H1 (cell line): Measurements from ENCODE around the gene CALY. TPM values are rescaled to one million over a fixed set of nuclear protein-coding genes. Genes with fewer than 3 reads are reported as not detected.

Source experiments
- CTCF ChIA-PET: fragments of 300-600 bp; sonication (Branson Sonifier 250); formaldehyde crosslinking; loops from one replicate; lab custom pipeline; 2021; ENCODE audit not compliant: partially characterized antibody; lab: Charles Lee
- POLR2A ChIA-PET: fragments of 300-600 bp; sonication (Branson Sonifier 250); formaldehyde crosslinking; loops from one replicate; lab custom pipeline; 2021; ENCODE audit warnings: inconsistent platforms; ENCODE audit not compliant: partially characterized antibody; lab: Charles Lee
- DNase-seq, 2 experiments: peaks; one replicate each; pipeline versions ENCODE4 v3.0.0 to v3.0.0-alpha.2; 2010 to 2022; ENCODE audit warnings: low spot score in 2 of 2, low read depth in 1 of 2, mixed read lengths in 1 of 2
- FAIRE-seq: peaks from 2 replicates; lab custom pipeline; 2011; peaks lifted over from hg19 to GRCh38; lab: Jason Lieb, UNC
- H2AFZ ChIP-seq: 2 replicates; pipeline ENCODE4 v1.8.1; 2012; ENCODE audit warnings: low read length, inconsistent platforms
- H2AK5ac ChIP-seq: 2 replicates; pipeline ENCODE4 v1.6.1; 2013; ENCODE audit warnings: low read depth, low read length
- H2BK120ac ChIP-seq: replicated peaks from 2 replicates; pipeline ENCODE3; 2013; ENCODE audit warnings: low read depth, low read length, inconsistent platforms
- H2BK12ac ChIP-seq: 2 replicates; pipeline ENCODE4 v1.6.1; 2013; ENCODE audit warnings: low read depth, low read length
- H2BK15ac ChIP-seq: 2 replicates; pipeline ENCODE4 v1.6.1; 2013; ENCODE audit warnings: low read length
- H2BK20ac ChIP-seq: 2 replicates; pipeline ENCODE4 v1.6.1; 2013; ENCODE audit warnings: low read length
- H2BK5ac ChIP-seq: 2 replicates; pipeline ENCODE4 v1.6.1; 2013; ENCODE audit warnings: low read depth, low read length
- H3K14ac ChIP-seq: 2 replicates; pipeline ENCODE4 v1.6.1; 2013; ENCODE audit warnings: inconsistent platforms; ENCODE audit not compliant: insufficient read length
- H3K18ac ChIP-seq: 2 replicates; pipeline ENCODE4 v1.6.1; 2013; ENCODE audit warnings: low read length; ENCODE audit errors: extremely low read depth
- H3K23ac ChIP-seq: 2 replicates; pipeline ENCODE4 v1.6.1; 2013; ENCODE audit warnings: inconsistent platforms; ENCODE audit not compliant: insufficient read length
- H3K23me2 ChIP-seq: 2 replicates; pipeline ENCODE4 v1.6.1; 2013; ENCODE audit warnings: low read depth, low read length
- H3K27ac ChIP-seq: 2 replicates; pipeline ENCODE4 v1.6.1; 2011; ENCODE audit warnings: low read depth, low read length, inconsistent platforms
- H3K27me3 ChIP-seq, 4 experiments: replicated peaks in 1 of 4; 1 replicate in 1 of 4; 2 replicates in 3 of 4; pipeline versions ENCODE4 v1.6.1 to v1.8.1; 2011 to 2013; ENCODE audit warnings: low read length in 3 of 4, mild to moderate bottlenecking in 3 of 4, inconsistent platforms in 2 of 4, mixed read lengths in 2 of 4, moderate library complexity in 1 of 4; ENCODE audit not compliant: control insufficient read depth in 3 of 4, insufficient read depth in 3 of 4; ENCODE audit errors: extremely low read depth in 1 of 4
- H3K36me3 ChIP-seq, 4 experiments: 2 replicates each; pipeline versions ENCODE4 v1.6.1 to v1.8.1; 2011 to 2013; ENCODE audit warnings: mild to moderate bottlenecking in 4 of 4, low read length in 3 of 4, moderate library complexity in 2 of 4, control low read depth in 1 of 4, inconsistent platforms in 1 of 4; ENCODE audit not compliant: insufficient read depth in 4 of 4, control insufficient read depth in 2 of 4
- H3K4ac ChIP-seq: replicated peaks from 2 replicates; pipeline ENCODE3; 2013; ENCODE audit warnings: low read length, low read depth, mixed read lengths, inconsistent platforms; ENCODE audit not compliant: insufficient read length
- H3K4me1 ChIP-seq, 4 experiments: replicated peaks in 1 of 4; 1 replicate in 1 of 4; 2 replicates in 3 of 4; pipeline versions ENCODE4 v1.6.1 to v1.8.1; 2011 to 2013; ENCODE audit warnings: low read length in 3 of 4, inconsistent platforms in 2 of 4, mixed read lengths in 1 of 4; ENCODE audit not compliant: insufficient read depth in 4 of 4, control insufficient read depth in 3 of 4
- H3K4me2 ChIP-seq, 2 experiments: 2 replicates each; pipeline versions ENCODE4 v1.6.1 to v1.8.1; 2011 to 2013; ENCODE audit warnings: low read depth in 2 of 2, low read length in 2 of 2, control low read depth in 1 of 2, inconsistent platforms in 1 of 2, mild to moderate bottlenecking in 1 of 2; ENCODE audit not compliant: insufficient read depth in 1 of 2
- H3K4me3 ChIP-seq, 4 experiments: fragments of 200-600, 300-600 bp in 1 of 4; sonication (generic), shearing (Covaris generic), sonication (Bioruptor Twin) in 1 of 4; 2 replicates each; pipeline versions ENCODE4 v1.5.1 to v1.8.1; 2011 to 2016; ENCODE audit warnings: low read length in 4 of 4, low read depth in 3 of 4, control low read depth in 2 of 4, inconsistent platforms in 2 of 4, mild to moderate bottlenecking in 2 of 4, mixed read lengths in 1 of 4, moderate library complexity in 1 of 4; ENCODE audit not compliant: insufficient read depth in 2 of 4; ENCODE audit errors: extremely low read depth in 1 of 4
- H3K56ac ChIP-seq: replicated peaks from 2 replicates; pipeline ENCODE3; 2013; ENCODE audit warnings: low read depth, mild to moderate bottlenecking, mixed read lengths, low read length, inconsistent platforms; ENCODE audit not compliant: insufficient read length
- H3K79me1 ChIP-seq: 2 replicates; pipeline ENCODE4 v1.6.1; 2013; ENCODE audit warnings: low read depth, low read length, control low read depth
- H3K79me2 ChIP-seq, 2 experiments: 2 replicates each; pipeline versions ENCODE4 v1.6.1 to v1.8.1; 2012 to 2013; ENCODE audit warnings: low read length in 2 of 2, mild to moderate bottlenecking in 2 of 2, inconsistent platforms in 1 of 2; ENCODE audit not compliant: insufficient read depth in 2 of 2, control insufficient read depth in 1 of 2
- H3K9ac ChIP-seq, 4 experiments: replicated peaks in 1 of 4; 1 replicate in 1 of 4; 2 replicates in 3 of 4; pipeline versions ENCODE4 v1.6.1 to v1.8.1; 2011 to 2013; ENCODE audit warnings: low read depth in 3 of 4, low read length in 3 of 4, control low read depth in 2 of 4, mild to moderate bottlenecking in 2 of 4, moderate library complexity in 2 of 4, inconsistent platforms in 1 of 4; ENCODE audit errors: extremely low read depth in 1 of 4
- H3K9me3 ChIP-seq, 2 experiments: 2 replicates each; pipeline versions ENCODE4 v1.6.1 to v1.8.1; 2012 to 2013; ENCODE audit warnings: mild to moderate bottlenecking in 2 of 2, moderate library complexity in 2 of 2, control low read depth in 1 of 2, inconsistent platforms in 1 of 2, low read depth in 1 of 2, low read length in 1 of 2, mixed read lengths in 1 of 2; ENCODE audit not compliant: insufficient read depth in 2 of 2
- H4K20me1 ChIP-seq, 2 experiments: replicated peaks in 1 of 2; 2 replicates each; pipeline versions ENCODE3 to v1.8.1; 2011 to 2013; ENCODE audit warnings: inconsistent platforms in 2 of 2, low read length in 2 of 2, mild to moderate bottlenecking in 1 of 2; ENCODE audit not compliant: insufficient read depth in 2 of 2, control insufficient read depth in 1 of 2
- H4K5ac ChIP-seq: 2 replicates; pipeline ENCODE4 v1.6.1; 2013; ENCODE audit warnings: low read length, low read depth, mixed read lengths, inconsistent platforms; ENCODE audit not compliant: insufficient read length
- H4K8ac ChIP-seq: 2 replicates; pipeline ENCODE4 v1.8.0; 2013; ENCODE audit warnings: mild to moderate bottlenecking, moderate library complexity, low read length, inconsistent platforms; ENCODE audit not compliant: insufficient read depth; ENCODE audit errors: extremely low read depth
- H4K91ac ChIP-seq: replicated peaks from 2 replicates; pipeline ENCODE3; 2013; ENCODE audit warnings: low read length, mixed read lengths, inconsistent platforms; ENCODE audit not compliant: insufficient read length
- CBX5 ChIP-seq: fragments of 300-800, 300-1000 bp; sonication (generic); IDR thresholded peaks from 2 replicates; pipeline ENCODE4 v1.7.1; 2016; ENCODE audit warnings: antibody characterized with exemption, low read length, low read depth
- FOSL1 ChIP-seq: IDR thresholded peaks from 2 replicates; pipeline ENCODE4 v1.6.1; 2011; ENCODE audit warnings: mild to moderate bottlenecking, low read depth, low read length, moderate library complexity; ENCODE audit not compliant: insufficient read depth
- HDAC6 ChIP-seq: IDR thresholded peaks from one replicate; pipeline ENCODE4 v1.7.1; 2012; ENCODE audit warnings: low read depth, mild to moderate bottlenecking, inconsistent platforms, low read length, moderate library complexity
- KDM1A ChIP-seq: fragments of 200-600, 300-600 bp; sonication (generic); IDR thresholded peaks from 2 replicates; pipeline ENCODE4 v1.7.1; 2016; ENCODE audit warnings: mild to moderate bottlenecking, low read length, borderline replicate concordance
- POLR2A ChIP-seq, 2 experiments: IDR thresholded peaks; 1 replicate in 1 of 2; 2 replicates in 1 of 2; pipeline ENCODE4 v1.6.1; 2011; ENCODE audit warnings: low read depth in 2 of 2, low read length in 2 of 2, mild to moderate bottlenecking in 2 of 2; ENCODE audit errors: control extremely low read depth in 1 of 2
- RBBP5 ChIP-seq: IDR thresholded peaks from 2 replicates; pipeline ENCODE4 v1.7.1; 2012; ENCODE audit warnings: low read depth, mild to moderate bottlenecking, inconsistent platforms, low read length, moderate library complexity, borderline replicate concordance
- RNF2 ChIP-seq: fragments of 200-900, 300-1000 bp; sonication (generic); IDR thresholded peaks from 2 replicates; pipeline ENCODE4 v1.7.1; 2016; ENCODE audit warnings: borderline replicate concordance, low read depth, mild to moderate bottlenecking, antibody characterized with exemption, low read length; ENCODE audit not compliant: poor library complexity, severe bottlenecking; ENCODE audit errors: missing control alignments
- SIRT6 ChIP-seq: IDR thresholded peaks from one replicate; pipeline ENCODE4 v1.7.1; 2012; ENCODE audit warnings: low read length, inconsistent platforms
- SIX5 ChIP-seq: IDR thresholded peaks from 2 replicates; pipeline ENCODE4 v1.6.1; 2011; ENCODE audit warnings: mild to moderate bottlenecking, low read depth, low read length
- SP4 ChIP-seq: IDR thresholded peaks from 2 replicates; pipeline ENCODE4 v1.6.1; 2012; ENCODE audit warnings: low read length, inconsistent platforms
- TEAD4 ChIP-seq: IDR thresholded peaks from 2 replicates; pipeline ENCODE4 v1.6.1; 2012; ENCODE audit warnings: low read depth, low read length, inconsistent platforms, mixed read lengths
- YY1 ChIP-seq: IDR thresholded peaks from 2 replicates; pipeline ENCODE4 v1.6.1; 2011; ENCODE audit warnings: low read depth, mild to moderate bottlenecking, low read length
- WGBS, 2 experiments: shearing (Covaris generic) in 1 of 2; methylation state at CpG; one replicate each; pipeline versions ENCODE4 v1.1.6 to v1.1.7; 2013 to 2015; ENCODE audit warnings: low lambda C conversion rate in 2 of 2, mixed read lengths in 2 of 2, inconsistent platforms in 1 of 2, low coverage in 1 of 2, missing lambda C conversion rate in 1 of 2; ENCODE audit not compliant: insufficient replicate concordance in 2 of 2, insufficient coverage in 1 of 2, insufficient read length in 1 of 2; ENCODE audit errors: extremely low coverage in 1 of 2, missing lambda C conversion rate in 1 of 2; 5-methylcytosine and 5-hydroxymethylcytosine counted together
- polyA plus RNA-seq, 7 experiments: library from polyadenylated mRNA; depleted of rRNA in 3 of 7; stranded (reverse) in 5 of 7; unstranded in 2 of 7; fragments of >200 nt in 5 of 7; fragments of 200-250 nt in 2 of 7; gene quantifications; 1 replicate in 5 of 7; 2 replicates in 1 of 7; 4 replicates in 1 of 7; pipeline versions ENCODE4 v1.2.1 to v1.2.3, GENCODE V29; 2011 to 2013; ENCODE audit warnings: missing spikeins in 2 of 7, mixed read lengths in 2 of 7
- total RNA-seq: library from RNA; stranded (reverse); fragmentation: NEBNext Ultra II Directional; extraction: Animal tissue kit (Norgen Biotek cat#: 25700); gene quantifications from 2 replicates; pipeline ENCODE4 v1.2.1, GENCODE V29; 2021
- TF ChIP-seq, protein P1 (sequence below): IDR thresholded peaks from 2 replicates; pipeline ENCODE4 v1.6.1; 2012; ENCODE audit warnings: inconsistent platforms
- TF ChIP-seq, protein P2 (sequence below): IDR thresholded peaks from 2 replicates; pipeline ENCODE4 v1.6.1; 2012; ENCODE audit warnings: inconsistent platforms

The CALY gene
- total and polyA plus RNA-seq, 2 of the 8 experiments (the other 6 are each of a cell fraction or from before 2014, with no cell fraction given), result 1.3 to 1.5 TPM

DNA sequence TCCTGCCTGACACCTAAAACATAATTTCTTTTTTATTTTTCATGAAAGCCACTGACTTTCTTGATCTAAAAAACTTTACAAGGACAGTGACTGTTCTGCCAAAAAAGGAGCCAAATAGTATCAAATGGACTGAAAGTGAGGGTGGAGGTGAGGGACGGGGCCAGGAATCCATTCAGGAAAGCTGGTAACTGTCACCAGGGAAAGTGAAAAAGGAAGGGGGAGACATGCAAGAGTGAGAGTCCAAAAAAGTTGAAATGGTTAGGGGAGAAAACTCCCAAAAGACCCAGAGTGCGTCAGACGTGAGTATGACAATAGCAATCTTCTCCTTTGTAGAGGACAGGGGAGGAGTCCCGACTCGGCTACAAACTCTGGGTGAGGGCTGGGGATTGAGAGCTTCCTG is 7.5 kb upstream of the CALY start:
- H3K4me3 ChIP-seq, result no peak overlapping the region
- no peak overlapping the region for H3K4ac ChIP-seq
- no peak overlapping the region for H2BK12ac ChIP-seq
- H4K20me1 ChIP-seq, result peaks cover 0 to 7% of the 10 kb centered on the region in 2 experiments
- POLR2A ChIA-PET, result interaction anchor here (1.1 to 4.8 kb wide), 8 partner anchors 9 to 65 kb away, joined by 3 to 38 read pairs (median 5); partner anchors contain the start of gene FUOM
- H4K5ac ChIP-seq, result no peak overlapping the region
- CTCF ChIA-PET, result interaction anchor here (1.4 to 4.9 kb wide), 3 partner anchors 7 to 15 kb away, joined by 3 to 27 read pairs (median 4); partner anchors contain the start of gene CALY
- WGBS, 2 experiments, result 86% methylated on average over 5 of the region's 5 CpGs; no CpG with 5 or more reads in 1 of the 2 experiments
- no peak overlapping the region for H3K56ac ChIP-seq
- no peak overlapping the region for H4K8ac ChIP-seq
- no peak overlapping the region for H2BK5ac ChIP-seq
- FAIRE-seq, result no peak
- H2AFZ ChIP-seq, result no peak overlapping the region
- no peak overlapping the region for H3K18ac ChIP-seq
- H3K9ac ChIP-seq, result no peak overlapping the region
- H3K36me3 ChIP-seq, result no peaks in the 10 kb centered on the region
- no peak overlapping the region for H3K27ac ChIP-seq
- H2BK20ac ChIP-seq, result no peak overlapping the region
- H4K91ac ChIP-seq, result no peak overlapping the region
- H3K23ac ChIP-seq, result no peak overlapping the region
- H3K23me2 ChIP-seq, result peaks cover 7% of the 10 kb centered on the region; the same call in 1 of the 2 replicates
- no peaks in the 10 kb centered on the region for H3K79me2 ChIP-seq
- no peak overlapping the region for H2AK5ac ChIP-seq
- no peak for TF ChIP-seq YY1
- TF ChIP-seq, protein P1, sequence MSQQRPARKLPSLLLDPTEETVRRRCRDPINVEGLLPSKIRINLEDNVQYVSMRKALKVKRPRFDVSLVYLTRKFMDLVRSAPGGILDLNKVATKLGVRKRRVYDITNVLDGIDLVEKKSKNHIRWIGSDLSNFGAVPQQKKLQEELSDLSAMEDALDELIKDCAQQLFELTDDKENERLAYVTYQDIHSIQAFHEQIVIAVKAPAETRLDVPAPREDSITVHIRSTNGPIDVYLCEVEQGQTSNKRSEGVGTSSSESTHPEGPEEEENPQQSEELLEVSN, result no peak
- TF ChIP-seq TEAD4, result no peak
- TF ChIP-seq CBX5, result no peak
- TF ChIP-seq HDAC6, result no peak
- TF ChIP-seq RBBP5, result no peak
- no peak for TF ChIP-seq RNF2
- TF ChIP-seq SP4, result no peak
- TF ChIP-seq, protein P2, sequence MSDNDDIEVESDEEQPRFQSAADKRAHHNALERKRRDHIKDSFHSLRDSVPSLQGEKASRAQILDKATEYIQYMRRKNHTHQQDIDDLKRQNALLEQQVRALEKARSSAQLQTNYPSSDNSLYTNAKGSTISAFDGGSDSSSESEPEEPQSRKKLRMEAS, result no peak
- TF ChIP-seq SIX5, result no peak
- TF ChIP-seq KDM1A, result no peak
- no peak for TF ChIP-seq POLR2A (IDR thresholded peaks at IDR 0.05; ENCODE audit: control extremely low read depth in 1 of 2, low read depth in 2 of 2, low read length in 2 of 2)
- TF ChIP-seq FOSL1, result no peak
- no peak for TF ChIP-seq SIRT6
- no peaks in the 10 kb centered on the region for H3K9me3 ChIP-seq
- H2BK15ac ChIP-seq, result no peak overlapping the region
- no peak overlapping the region for H2BK120ac ChIP-seq
- H3K14ac ChIP-seq, result no peak overlapping the region
- H3K79me1 ChIP-seq, result no peaks in the 10 kb centered on the region
- H3K4me1 ChIP-seq, result peaks cover 0 to 17% (median 1%) of the 10 kb centered on the region in 4 experiments; a peak in 3 of 7 replicates
- H3K27me3 ChIP-seq, result peaks cover 0 to 8% (median 2%) of the 10 kb centered on the region in 4 experiments; a peak in 3 of 7 replicates
- DNase-seq, result no peak
- no peak overlapping the region for H3K4me2 ChIP-seq
